CD1c-positive myeloid dendritic cell (primary cell): ENCODE results near the gene RRP1B.
A peak's percentile ranks its signal among the peaks of the same experiment; 100 is the strongest.
"Not testable (repeated sequence)": the region's sequence is repeated elsewhere in the genome, so short reads cannot be mapped to it uniquely, and the experiment has no call there.

Experiments
- DNase-seq: peaks from one replicate; pipeline ENCODE4 v3.0.0-alpha.2; 2016; ENCODE audit errors: extremely low spot score

Gene RRP1B

GRCh38 chr21:43667191-43667904 is 8.0 kb downstream of the RRP1B start:
- DNase-seq = no peak

- no peak for DNase-seq
Observed at GRCh38 chr21:43669828-43670605, 10.7 kb downstream of the RRP1B start.

GRCh38 chr21:43675871-43676270 is 16.5 kb downstream of the RRP1B start:
- no peak for DNase-seq

- DNase-seq = peak; percentile 34
Observed at GRCh38 chr21:43676391-43676790, 17.0 kb downstream of the RRP1B start.

GRCh38 chr21:43679951-43680350 is 20.6 kb downstream of the RRP1B start:
- no peak for DNase-seq

GRCh38 chr21:43680421-43680820 is 21.1 kb downstream of the RRP1B start:
- DNase-seq = not testable (repeated sequence)

GRCh38 chr21:43681650-43682049 is 22.3 kb downstream of the RRP1B start:
- no peak for DNase-seq

- no peak for DNase-seq
Observed at GRCh38 chr21:43684424-43684823, 25.1 kb downstream of the RRP1B start.

- DNase-seq = peak; percentile 61
Observed at GRCh38 chr21:43686811-43687565, 27.6 kb downstream of the RRP1B start.

- DNase-seq = peak; percentile 67
Observed at GRCh38 chr21:43687566-43688399, 28.4 kb downstream of the RRP1B start.

GRCh38 chr21:43688906-43689305 is 29.5 kb downstream of the RRP1B start:
- no peak for DNase-seq

- DNase-seq = peak; percentile 79
Observed at GRCh38 chr21:43689556-43690337, 30.4 kb downstream of the RRP1B start.

- DNase-seq = no peak
Observed at GRCh38 chr21:43690346-43690745, 31.0 kb downstream of the RRP1B start.

GRCh38 chr21:43691086-43691795 is 31.9 kb downstream of the RRP1B start:
- DNase-seq = peak; percentile 97

- no peak for DNase-seq
Observed at GRCh38 chr21:43691801-43692200, 32.4 kb downstream of the RRP1B start.

GRCh38 chr21:43692949-43693348 is 33.6 kb downstream of the RRP1B start:
- DNase-seq = no peak

- no peak for DNase-seq
Observed at GRCh38 chr21:43693981-43694380, 34.6 kb downstream of the RRP1B start.

GRCh38 chr21:43694437-43695079 is 35.2 kb downstream of the RRP1B start:
- DNase-seq = no peak

GRCh38 chr21:43696214-43696613 is 36.9 kb downstream of the RRP1B start:
- no peak for DNase-seq
